HTR-8/SVneo (cell line): ENCODE data around the gene OR6Y1.

Experiments
- DNase-seq: peaks from one replicate; pipeline ENCODE4 v3.0.0; 2011; ENCODE audit warnings: low spot score, mixed read lengths; ENCODE audit not compliant: insufficient read length
- FAIRE-seq: peaks from 2 replicates; lab custom pipeline; 2011; peaks lifted over from hg19 to GRCh38; lab: Jason Lieb, UNC

The OR6Y1 gene

GRCh38 chr1:158507511-158507910 is 46.7 kb downstream of the OR6Y1 start:
- FAIRE-seq (no peak), DNase-seq (no peak)

- FAIRE-seq (no peak), DNase-seq (no peak)
Measured at GRCh38 chr1:158506369-158506987, 47.7 kb downstream of the OR6Y1 start.

DNA sequence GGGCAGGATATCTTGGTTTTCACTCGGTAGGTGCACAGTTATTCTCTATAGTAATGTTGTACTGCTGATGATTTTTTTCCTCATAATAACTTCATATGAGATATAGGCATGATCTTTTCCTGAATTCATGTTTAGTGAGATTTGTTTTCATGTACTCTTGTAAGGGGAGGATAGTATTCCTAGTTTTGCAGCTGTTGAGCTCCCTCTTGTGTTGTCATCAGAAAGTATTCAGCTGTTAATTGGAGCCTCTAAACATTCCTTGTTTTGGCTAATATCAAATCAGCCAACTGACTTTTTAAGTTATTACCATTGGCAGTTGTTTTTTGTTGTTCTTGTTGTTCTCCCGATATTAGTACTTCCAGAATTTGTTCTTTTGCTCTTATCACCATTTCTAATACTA is 57.8 kb downstream of the OR6Y1 start:
- DNase-seq, result no peak
- FAIRE-seq, result no peak

GRCh38 chr1:158494796-158495195 is 59.4 kb downstream of the OR6Y1 start:
- no peak for FAIRE-seq
- DNase-seq, result no peak
